ENCODE results near the gene HIPK3.
"Not testable (repeated sequence)": the region's sequence is repeated elsewhere in the genome, so short reads cannot be mapped to it uniquely, and the experiment has no call there.

Gene HIPK3

DNA sequence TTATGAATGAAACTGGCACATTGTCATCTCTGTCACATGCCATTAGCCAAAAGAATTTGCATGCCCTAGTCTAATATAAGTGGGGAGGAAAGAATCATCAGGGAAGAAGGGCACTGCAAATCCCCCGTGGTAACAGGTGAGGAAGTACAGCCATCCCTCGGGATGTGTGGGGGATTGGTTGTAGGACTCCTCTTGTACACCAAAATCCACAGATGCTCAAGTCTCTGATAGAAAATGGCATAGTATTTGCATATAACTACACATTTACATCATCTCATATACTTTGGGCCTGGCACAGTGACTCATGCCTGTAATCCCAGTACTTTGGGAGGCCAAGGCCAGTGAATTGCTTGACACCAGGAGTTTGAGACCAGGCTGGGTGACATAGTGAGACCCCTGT, 109.7 kb downstream of the HIPK3 start:
- DNase-seq: no peak

- DNase-seq: not testable (repeated sequence)
Observed at GRCh38 chr11:33368475-33368874, 111.3 kb downstream of the HIPK3 start.

DNA sequence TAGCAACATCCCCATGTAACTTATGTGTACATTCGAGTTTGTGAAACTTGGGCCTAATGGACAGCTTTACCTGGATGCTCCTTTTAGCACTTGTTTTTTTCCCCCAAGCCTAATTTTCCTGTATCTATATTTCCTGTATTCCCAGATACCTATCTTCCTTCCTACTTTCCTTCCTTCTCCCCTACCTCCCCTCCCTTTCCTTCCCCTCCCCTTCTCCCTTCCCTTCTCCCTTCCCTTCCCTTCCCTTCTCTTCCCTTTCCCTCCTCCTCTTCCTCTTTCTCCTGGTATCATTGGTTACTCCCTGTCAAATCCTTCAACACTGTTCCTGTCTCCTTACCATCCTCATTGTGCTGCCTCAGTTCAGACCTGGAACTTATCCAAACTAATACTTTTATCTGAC, 111.8 kb downstream of the HIPK3 start:
- no peak for DNase-seq

DNA sequence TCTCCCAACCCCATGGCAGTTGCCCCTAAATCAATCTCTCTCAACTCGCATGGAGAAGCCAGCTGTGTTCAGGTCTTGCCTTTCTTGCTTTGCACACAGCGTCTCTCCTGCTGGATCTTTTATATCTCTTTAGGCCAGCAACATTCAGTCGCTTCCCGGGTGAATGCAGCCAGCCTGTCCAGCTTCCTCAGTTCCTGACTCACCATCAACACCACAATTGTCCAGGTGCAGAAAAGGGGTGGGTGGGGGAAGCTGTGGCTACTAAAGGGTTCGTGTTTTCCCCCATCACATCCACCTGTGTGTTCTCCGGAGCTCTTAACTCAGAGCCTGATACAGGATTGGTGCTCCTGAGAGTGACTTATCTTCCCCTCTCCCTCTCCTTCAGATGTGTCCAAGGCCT, 116.5 kb downstream of the HIPK3 start:
- no peak for DNase-seq

DNA sequence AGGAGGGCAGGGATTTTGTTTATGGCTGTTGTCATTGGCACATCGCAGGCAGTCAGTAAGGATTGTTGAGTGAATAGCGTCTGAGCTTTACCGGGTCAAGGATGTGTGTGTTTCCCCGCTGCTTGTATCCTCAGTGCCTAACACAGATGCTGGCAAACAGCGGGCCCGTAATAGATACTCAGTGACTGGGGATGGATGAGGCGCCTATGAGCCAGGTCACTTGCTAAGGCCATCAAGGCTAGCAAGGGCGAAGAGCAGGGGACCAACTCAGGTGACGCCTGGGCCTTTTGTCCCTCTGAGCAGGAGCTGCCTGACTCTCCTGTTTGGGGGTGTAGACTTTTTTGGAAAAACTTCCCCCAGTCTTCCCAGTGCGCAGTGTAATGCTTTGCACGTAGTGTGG, 118.1 kb downstream of the HIPK3 start:
- DNase-seq: no peak

DNA sequence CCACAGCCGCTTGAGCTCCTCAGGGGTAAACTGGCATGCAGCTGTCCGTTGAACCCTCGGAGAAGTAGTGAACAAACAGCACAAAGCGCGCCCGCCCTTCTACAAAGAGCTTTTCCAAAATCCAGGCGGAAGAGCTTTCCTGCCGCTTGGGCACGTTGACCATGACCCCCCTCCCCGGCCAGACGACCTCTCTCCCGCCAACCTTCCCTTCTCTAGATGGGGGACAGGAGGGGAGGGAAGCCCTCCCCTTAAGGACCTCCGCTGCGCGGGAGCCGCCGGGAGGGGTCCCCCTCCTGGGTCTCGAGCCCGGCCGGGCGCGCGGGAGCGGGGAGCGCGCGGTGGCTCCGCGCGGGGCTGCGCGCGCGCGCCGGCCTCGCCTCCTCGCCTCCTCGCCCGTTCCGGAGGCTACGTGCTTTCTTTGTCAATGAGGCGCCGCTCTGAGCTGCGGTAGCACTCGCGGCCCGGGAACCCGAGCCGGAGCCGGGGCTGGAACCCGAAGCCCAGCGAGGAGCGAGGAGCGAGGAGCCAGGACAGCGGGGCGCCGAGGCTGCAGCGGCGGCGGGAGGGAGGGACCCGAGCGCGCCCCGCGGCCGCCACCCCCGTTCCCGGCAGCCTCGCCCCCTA, 118.6 kb downstream of the HIPK3 start, which contains the start of gene KIAA1549L:
Gene KIAA1549L (plus strand): TSS at position 421 of the 624 bp plus-strand sequence.
- DNase-seq: peak; percentile 51

DNA sequence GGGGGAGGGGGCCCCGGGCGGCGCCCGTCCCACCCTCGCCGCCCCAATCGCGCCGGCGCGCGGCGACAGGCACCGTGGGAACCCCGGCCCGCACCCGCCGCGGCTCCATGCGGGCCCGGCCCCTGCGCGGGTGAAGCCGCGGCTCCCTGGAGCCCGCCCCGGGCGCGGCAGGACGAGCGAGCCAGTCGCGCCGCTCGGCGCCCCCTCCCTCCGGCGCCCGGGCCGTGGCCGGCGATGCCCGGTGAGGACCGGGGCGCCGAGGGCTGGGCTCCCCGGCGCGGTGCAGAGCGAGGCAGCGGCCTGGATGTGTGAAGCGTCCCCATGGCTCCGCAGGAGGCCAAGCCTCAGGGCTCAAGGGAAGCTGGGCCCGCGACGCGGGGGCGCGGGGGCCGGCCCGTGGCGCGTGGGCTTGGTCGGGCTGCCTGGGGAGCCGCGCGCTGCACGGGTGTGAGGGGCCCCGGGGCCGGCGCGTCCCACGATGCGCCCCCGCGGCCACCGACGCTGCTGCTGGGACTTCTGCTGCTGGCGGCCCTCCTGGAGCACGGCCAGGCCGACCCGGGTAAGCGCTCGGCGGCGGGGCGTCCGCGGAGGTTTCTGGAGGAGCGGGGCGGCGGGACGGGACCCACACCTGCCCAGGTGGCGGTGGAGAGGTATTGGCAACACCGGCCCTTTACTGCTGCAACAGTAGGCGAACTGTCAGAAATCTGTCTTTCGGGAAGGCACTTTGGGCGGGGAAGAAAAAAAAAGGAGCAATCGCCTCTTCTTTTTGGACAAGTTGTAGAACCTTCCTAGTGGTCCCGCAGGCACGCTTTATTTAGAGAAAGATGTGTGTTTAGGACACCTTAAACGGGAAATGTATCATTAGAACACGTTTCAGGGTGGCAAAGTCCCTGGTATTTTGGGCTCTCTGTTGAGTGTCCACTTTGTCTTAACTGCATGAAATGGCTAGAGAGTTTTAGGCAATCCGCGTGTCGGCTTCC, 119.4 kb downstream of the HIPK3 start:
- no peak for DNase-seq

DNA sequence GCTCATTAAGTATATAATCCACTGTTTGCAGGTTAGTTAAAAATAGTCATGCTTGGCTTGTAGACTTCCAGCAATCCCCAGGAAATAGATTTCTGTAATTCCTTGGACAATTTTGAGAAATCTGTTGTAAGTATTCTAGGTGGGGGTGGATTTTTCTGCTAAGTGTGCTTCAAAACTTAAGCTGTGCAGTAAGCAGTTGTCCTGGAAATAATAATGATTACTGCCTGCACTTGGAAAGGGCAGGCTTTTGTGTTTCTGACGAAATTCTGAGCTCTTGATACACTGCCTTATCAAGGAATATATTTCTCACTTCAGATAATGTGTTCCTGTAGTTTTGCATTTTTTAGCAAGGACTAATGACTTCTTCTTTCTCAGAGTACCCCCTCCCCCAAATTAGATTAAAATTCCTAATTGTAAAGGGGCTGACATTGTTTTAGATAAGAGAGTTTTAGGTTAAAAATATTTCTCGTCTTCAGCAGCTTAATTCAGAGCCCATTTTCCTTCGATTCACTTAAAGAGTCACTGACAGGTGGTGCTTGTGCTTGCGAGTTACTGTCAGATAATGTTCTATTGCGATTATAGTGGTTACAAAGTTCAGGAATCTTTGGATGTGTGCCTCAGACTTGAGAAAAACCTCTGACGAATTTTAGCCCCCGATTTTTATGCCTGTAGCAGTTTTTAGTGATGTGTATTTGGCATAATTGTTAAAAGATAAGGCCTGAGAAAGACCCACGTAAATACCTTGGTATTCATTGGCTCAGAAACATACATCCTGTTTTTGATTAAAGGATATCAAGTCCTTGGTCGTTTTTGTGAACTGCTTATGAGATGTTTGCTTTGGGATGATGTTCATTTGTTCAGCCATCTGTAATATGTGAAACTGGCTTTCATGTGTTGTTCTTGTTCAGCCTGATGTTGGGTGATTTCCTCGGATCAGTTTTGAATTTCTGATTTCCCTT, 120.5 kb downstream of the HIPK3 start:
- DNase-seq: no peak

- no peak for DNase-seq
Observed at GRCh38 chr11:33379947-33380346, 122.8 kb downstream of the HIPK3 start.

GRCh38 chr11:33383075-33383919, 126.1 kb downstream of the HIPK3 start:
- no peak for DNase-seq

DNA sequence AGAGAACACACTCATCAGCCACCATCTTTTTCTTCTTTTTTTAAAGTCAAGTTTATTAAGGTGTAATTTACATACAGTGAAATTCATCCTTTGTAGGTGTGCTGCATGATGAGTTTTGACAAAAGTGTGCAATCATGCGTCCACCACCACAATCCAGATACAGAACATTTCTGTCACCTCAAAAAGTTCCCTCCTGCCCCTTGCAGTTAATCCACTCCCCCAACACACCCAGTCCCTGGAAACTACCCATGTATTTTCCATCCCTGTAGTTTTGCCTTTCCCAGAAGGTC, 126.7 kb downstream of the HIPK3 start:
- DNase-seq: no peak

DNA sequence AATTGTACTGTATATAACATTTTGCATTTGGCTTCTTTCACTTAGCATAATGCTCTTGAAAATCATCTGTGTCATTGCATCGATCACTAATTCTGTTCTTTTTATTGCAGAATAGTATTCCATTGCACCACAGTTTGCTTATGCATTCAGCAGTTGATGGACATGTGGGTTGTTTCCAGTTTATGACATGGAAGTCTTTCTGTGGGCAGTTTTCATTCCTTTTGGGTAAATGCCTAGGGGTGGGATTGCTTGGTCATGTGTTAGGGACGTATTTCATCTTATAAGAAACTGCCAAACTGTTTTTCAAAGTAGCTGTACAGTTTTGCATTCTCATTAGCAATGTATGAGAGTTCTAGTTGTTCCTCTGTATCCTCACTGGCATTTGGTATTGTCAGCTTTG, 127.0 kb downstream of the HIPK3 start:
- no peak for DNase-seq

- no peak for DNase-seq
Observed at GRCh38 chr11:33387581-33387980, 130.4 kb downstream of the HIPK3 start.

DNA sequence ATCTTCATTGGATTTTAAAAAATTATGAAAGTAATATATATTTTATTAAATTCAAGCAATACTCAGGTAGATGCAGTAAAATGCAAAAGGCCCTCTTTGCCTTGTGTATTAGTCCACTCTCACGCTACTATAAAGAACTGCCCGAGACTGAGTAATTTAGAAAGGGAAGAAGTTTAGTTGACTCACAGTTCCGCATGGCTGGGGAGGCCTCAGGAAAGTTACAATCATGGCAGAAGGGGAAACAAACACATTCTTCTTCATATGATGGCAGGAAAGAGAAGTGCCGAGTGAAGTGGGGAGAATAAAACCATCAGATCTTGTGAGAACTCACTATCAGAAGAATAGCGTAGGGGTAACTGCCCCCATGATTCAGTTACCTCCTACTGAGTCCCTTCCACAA, 130.8 kb downstream of the HIPK3 start:
- DNase-seq: no peak

GRCh38 chr11:33388793-33389525, 131.8 kb downstream of the HIPK3 start:
- DNase-seq: no peak

- no peak for DNase-seq
Observed at GRCh38 chr11:33389635-33390034, 132.5 kb downstream of the HIPK3 start.

- no peak for DNase-seq
Observed at GRCh38 chr11:33390944-33391892, 134.0 kb downstream of the HIPK3 start.

- DNase-seq: no peak
Observed at GRCh38 chr11:33391893-33392251, 134.7 kb downstream of the HIPK3 start.

DNA sequence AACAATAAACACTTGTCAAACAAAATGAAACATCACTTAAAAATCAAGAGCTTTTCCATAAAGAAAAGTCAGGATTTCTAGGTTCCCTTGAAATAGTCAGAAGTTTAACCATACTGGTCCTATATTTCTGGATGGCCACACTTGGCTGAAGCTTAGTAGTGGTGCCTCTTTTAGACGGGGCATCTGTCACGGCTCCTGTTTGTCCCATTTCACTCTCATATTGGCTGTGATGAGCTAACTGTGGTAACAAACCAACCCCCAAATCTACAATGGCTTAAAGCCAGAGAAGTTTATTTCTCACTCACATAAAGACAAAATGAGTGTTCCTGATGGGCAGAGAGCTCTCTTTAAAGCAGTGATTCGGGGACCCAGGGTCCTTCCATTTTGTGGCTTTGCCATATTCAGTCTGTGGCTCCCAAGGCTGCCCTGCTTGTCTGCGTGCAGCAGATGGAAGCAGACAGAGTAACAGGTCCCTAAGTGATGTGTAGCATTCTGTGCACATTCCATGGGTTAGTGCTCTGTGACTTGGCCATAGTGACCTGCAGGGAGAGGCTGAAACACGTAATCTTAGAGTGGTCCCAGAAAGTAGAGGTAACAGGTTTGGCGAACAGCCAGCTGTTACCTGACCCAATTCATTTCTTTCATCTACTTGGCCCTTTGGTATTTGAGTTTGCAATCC, 137.4 kb downstream of the HIPK3 start:
- DNase-seq: no peak

GRCh38 chr11:33396361-33396760, 139.2 kb downstream of the HIPK3 start:
- no peak for DNase-seq
